NCI-H1436 (cell line): ENCODE results near the gene IL17F.

Experiments
- DNase-seq: peaks from one replicate; lab custom pipeline; 2025; lab: John Stamatoyannopoulos, UW

The IL17F gene

DNA sequence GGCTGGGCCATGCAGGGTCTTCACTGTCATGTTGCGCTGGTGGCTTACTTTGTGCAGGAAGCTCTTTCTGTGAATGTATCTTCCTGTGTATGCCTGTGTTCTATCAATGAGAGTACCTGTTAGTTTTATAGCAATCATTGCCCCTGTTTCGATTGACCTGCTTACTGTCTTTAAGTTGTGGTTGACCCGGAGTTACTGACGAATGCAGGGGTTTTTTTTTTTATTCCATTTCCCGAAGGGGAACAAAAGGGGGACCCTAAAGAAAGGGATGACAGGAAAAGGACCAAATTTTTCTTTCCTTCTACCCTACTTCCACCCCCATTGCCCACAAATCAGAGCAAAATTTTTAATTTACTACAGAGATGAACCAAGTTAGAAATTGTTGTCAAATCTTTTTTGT is at the start of gene IL17F:
IL17F (minus strand) TSS at position 101 of the 400 bp plus-strand sequence; CDS start at position 30, 71 bp downstream.
- no peak for DNase-seq

DNA sequence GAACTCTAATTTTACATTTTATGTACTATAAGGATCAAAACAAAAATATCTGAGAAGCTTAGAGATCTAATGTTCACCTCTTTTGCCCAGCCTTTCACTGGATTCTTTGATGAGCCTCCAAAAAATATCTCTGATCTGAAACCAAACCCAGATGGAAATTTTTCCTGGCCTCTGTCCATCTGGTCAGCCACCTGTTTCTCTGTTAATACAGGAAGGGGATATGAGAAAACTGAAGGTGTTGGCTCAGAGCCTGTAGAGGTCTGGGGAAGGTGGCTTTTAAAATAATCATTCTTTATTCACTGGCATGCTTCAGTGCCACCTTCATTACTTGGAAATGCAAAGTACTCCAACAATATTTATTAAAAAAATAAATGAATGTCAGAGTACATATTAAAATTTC is 48.8 kb upstream of the IL17F start:
- DNase-seq, result no peak

DNA sequence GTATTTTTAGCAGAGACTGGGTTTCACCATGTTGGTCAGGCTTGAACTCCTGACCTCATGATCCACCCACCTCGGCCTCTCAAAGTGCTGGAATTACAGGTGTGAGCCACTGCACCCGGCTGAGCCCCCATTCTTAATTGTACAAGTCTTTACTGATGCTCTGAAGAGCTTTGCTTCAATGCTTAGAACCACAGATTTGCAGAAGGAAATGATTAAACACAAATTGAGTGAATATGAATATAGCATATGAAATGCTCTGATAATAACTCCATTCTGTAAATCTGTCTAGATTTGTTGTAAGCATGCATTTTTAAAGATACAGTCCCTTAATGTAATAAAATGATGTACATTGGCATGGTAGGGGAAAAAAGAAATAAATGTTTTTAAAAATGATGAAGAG is 44.5 kb upstream of the IL17F start:
- no peak for DNase-seq

DNA sequence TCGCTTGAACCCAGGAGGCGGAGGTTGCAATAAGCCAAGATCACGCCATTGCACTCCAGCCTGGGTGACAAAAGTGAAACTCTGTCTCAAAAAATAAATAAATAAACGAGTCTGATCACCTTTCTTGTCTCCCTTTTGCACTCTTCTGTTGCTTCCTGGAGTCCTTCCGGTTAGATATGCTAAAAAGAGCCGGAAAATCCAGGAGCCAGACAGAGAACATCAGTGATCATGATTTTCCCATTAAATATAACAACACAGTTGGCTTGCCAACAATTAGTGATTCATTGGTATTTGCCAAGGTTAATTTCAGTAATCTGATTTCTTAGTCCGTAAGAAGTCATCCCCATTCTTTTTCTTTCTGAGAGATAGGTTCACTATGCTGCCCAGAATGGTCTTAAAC is 43.9 kb upstream of the IL17F start:
- DNase-seq, result no peak

DNA sequence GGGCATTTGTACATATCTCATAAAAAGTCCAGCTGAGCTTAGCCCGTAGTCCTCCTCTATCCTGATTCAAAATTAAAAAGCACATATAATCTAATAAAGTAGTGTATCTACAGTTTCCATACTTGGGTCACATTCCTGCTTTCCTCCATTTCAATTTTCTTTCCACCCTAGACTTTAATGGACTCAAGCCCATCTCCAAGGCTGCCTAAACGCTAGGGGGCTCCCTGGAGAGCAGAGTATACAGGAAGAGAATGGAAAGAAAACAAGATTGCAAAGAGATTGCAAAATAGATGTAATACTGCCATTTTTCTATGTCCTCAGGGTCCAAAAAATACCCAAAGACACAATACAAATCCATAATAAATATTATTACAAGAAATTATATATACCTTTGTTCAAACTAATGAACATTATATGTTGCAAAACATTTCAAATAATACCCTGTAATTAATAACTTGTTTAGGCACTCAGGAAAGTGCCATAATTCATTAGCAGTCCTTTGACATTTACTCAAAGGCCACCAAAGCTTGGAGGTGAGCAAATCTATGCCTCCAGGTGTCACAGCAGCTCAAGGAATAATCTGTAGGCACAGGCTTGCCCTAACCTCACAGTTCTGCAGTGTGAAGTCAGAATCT is 42.6 kb upstream of the IL17F start:
- DNase-seq, result peak; percentile 76

DNA sequence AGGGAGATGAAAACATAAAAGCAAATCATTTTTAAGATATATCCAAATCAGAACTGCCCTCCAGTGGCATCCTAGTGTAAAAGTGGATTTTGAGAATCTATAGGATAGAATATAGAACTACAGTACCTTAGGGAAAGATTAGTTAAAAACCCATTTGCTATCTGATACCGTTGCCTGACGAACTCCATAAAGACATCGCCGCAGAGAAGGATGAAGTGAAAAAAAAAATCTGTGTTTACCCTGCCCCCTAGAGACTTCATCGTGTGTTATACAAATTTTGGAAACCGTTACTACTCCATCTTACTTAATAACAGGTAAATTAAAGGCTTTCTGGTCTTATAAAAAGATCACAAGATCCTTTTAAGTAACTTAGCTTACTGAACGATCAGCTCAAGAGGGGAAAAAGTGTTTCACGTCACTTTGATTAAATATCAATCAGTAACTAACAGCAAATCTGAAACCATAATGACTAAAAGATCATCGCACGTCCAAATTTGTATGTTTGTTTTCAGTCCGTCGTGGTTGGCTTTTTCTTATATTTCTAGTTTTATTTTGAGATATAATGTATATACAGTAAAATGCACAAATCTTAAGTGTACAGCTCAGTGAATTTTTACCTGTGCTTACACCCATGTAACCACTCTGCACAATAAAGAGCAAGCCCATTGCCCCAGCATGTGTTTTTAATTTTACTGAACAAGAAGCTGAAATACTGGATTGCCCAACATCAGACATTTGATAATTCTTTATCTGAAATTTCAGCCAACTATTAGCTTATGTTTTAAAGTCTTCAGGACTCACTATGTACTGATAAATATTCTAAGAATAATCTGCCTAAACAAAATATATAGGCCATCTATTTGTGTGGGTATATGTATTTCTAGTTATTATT is 41.1 kb upstream of the IL17F start:
- DNase-seq, result no peak

DNA sequence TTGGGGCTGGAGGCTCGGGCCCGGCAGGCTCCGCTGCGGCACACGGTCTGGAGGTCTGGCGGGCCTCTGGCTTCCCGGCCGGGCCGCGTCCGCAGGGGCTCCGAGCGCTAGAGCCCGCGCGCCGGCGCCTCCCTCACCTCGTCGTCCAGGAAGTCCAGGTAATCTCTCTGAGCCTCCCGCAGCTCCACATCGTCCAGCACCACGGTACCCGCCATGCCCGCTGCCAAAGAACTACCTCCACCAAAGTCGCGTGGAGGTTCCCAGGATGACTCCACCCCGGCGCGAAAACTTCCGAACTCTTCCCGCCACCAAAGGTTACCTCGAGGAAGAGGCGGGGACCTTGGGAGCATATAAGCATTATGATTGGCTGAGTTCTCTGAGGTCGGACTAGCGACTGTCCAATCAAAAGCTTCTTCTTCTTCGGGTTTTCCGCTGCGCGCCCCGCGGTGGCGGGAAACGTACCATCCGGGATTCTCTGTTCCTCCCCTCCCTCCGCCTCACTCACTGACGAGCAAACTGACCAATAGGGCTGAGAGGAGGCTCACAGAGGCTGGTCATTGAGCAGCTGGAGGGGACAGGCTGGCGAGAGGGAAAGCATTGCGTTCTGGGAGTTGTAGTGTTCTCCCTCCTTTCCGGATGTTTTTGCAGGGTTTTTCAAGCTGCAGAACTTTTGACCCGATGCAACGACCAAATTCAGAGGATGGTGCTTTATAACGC is 40.3 kb upstream of the IL17F start, which contains the start of gene MCM3:
MCM3 (minus strand) TSS at position 283 of the 717 bp plus-strand sequence; CDS start at position 215, 68 bp downstream.
- DNase-seq, result peak; percentile 99

DNA sequence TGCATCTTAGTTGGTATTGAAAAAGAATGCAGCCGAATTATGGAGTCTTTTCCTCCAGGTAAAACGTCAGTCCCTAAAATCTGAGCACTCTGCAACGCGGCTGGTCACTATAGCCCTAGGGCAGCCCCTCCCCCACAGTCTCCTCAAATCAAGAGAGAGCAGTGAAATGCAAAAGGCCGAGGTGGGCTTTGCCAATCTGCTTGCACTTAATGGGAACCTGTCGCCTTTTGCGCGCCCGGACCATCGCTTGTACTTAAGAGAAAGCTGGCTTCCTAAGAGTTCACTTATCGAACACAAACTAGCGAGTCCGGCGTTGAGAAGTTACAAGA is 39.8 kb upstream of the IL17F start:
- peak; percentile 8 for DNase-seq

DNA sequence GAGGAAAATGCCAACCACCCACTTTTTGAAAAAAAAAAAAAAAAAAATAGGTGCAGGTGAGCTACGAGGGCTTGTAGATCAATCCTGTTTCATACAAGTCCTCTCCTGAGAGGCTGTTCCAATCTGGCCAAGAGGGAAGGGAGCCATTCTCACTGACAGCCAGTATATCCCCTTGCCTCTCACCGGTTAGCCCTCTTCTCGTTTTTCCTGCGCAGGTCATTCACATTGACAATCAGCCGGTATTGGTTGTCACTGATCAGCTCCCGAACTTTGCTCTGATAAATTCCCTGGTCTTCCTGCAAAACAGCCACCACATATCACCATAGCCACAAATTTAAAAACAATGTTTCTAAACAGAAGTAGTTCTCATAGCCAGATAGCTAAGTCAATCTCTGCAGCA is 38.8 kb upstream of the IL17F start:
- no peak for DNase-seq

DNA sequence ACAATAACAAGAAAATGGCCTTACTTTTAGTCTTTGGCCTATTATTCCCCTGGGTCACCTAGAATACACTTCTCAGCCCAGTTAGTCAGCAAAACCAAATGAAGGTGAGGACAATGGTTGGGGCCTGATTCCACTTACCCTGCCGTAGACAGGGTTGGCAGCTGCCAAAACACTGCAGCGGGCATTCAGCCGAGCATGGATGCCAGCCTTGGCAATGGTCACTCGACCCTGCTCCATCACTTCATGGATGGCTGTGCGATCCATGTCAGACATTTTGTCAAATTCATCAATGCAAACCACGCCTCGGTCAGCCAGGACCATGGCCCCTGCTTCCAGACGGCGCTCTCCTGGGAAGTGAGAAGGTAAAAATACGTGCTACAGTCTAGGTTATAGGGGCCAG is 31.8 kb upstream of the IL17F start:
- DNase-seq, result no peak

DNA sequence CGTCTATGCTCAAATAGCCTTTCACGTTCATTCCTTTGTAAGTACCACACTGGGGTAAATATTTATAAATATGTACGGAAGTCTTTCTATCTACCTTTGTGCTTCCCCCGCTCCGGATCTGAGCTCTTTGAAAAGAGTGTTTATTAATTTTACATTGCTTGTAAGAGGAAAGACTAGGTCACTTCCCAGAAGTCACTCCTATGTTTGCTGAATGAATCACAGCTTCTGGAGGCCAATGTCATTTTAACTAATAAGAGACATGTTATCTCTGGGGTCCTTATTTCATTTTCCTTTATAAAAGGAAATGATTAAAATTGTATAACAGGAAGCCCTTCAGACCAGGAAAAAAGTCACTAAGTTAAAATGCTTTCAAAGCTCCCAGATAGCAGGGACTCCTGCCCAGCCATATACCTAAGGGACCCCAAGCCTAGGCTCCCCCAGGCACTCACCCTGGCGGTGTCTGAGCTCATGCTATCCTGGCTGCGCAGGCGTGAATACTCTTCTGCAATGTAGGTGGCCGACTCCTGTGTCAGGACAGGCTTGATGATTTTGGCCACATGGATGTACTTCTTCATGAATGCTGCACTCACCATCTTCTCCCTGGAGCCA is 27.7 kb upstream of the IL17F start:
- no peak for DNase-seq

DNA sequence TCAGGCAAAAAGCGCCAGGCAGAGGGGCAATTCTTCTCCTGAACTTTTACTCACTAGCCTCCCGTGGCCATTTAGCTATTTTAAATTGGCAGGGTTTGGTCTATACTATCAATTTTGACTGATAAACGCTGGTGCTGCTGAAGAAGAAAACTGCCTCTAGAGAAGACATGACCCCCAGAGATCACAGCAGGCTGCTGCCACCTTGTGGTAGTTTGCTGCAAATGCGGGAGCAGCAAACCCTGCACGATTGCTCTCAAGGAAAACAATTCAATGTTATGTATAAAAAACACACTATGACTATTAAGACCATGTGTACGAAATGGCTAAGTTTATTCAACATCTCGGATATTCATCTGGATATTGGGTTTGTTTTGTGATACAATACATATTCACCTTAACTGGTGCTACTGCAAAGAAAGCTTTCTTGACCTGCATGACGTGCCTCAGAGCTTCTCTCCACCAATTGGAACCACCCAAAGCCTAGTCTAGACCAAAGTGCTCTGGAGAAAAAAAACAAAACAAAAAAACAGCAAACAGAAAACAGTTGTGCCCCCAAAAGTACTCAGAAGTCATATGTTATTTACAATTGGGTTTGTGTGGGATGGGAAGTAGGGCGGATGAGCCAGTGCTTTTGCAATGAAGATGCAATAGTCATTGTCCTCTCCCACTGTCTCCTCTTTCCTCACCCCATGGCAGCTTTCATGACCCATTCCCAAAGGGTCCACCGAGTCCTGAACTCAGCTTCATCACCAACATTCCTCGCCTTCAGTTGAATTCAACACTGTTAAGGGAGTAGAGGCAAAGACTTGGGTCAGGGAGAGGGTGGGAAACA is 19.6 kb upstream of the IL17F start:
- peak; percentile 21 for DNase-seq

DNA sequence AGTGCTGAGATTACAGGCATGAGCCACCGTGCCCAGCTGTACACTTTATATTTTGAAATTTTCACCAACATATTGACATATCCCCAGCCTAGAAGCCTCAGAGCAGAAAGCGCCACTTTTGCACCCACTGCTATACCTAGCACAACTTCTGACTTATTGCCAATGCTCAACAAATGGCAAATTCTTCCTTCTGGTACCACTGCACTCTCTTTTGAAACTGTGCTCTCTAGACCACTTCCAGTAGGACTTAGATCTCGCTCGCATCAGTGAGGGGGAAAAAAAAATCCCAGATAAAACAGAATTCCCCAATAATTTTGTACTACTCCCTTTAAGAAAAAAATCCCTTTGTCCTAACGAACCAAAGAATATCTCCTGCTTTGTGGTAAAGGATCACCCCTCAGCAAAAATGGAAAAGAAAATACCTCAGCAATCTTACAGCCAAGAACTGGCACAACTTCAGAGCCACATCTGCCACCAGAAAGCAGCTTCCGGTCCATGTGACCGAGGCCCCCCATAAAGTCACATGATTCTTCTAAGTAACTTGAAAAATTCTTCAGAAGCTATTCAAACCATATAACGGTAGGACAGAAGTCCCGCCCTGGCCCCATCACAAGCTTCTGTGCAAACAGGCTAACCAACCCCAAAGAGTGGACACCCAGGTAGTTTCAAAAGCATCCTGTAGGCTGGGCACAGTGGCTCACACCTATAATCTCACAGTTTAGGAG is 18.5 kb upstream of the IL17F start:
- no peak for DNase-seq

DNA sequence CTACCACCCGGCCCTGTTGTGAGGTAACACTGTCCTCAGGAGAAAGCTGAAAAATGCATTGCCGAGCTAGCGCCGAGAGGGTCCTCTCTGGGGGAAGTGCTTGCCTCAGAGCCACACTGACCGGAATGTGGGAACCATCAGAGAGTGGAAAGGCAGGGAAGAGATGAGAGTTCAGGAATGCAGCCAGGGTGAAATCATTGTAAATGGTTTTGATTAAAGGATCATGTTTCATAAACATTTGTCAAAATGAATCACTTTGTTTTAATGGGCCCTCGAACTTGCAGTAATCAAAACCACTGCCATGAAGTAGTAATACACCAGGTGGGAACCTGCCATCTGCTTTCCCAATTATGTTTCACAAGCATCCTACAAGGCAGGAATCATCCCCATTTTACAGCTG is 16.9 kb upstream of the IL17F start:
- no peak for DNase-seq

DNA sequence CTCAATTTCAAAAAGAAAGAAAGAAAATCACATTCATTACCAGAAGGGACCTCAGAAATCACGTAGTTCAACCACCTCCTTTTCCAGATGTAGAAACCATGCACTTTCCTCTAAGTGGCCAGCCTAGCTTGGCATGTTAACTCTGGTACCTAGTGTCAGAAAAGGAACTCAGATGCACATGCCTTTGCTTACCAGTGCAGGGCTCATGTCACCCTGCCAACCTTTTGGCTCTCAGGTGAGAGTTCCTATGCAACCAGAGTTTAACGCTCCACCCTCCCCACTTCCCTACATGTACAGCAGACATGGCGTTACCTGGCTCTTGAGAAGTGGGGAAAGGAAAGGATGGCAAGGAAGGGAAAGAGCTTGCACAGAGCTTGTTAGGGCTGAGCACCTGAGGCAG is 16.3 kb upstream of the IL17F start:
- no peak for DNase-seq

DNA sequence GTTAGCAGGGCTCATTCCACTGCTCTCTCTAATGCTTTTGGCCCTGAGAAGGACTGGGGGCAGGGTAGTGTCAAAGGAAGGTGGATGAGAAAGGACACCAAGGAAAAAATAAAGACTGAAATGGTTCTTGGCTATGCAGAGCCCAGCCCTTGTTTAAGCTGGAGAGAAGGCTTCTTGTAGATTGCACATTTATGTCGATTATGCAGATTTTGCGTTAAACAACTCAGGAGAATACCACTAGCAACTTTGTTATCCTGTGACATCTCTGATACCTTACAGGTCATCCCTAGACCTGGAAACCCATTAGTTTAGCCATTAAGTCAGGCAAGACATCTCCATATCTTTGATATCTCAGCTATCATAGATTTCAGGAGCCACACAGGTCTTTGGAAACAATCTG is 11.1 kb upstream of the IL17F start:
- no peak for DNase-seq

DNA sequence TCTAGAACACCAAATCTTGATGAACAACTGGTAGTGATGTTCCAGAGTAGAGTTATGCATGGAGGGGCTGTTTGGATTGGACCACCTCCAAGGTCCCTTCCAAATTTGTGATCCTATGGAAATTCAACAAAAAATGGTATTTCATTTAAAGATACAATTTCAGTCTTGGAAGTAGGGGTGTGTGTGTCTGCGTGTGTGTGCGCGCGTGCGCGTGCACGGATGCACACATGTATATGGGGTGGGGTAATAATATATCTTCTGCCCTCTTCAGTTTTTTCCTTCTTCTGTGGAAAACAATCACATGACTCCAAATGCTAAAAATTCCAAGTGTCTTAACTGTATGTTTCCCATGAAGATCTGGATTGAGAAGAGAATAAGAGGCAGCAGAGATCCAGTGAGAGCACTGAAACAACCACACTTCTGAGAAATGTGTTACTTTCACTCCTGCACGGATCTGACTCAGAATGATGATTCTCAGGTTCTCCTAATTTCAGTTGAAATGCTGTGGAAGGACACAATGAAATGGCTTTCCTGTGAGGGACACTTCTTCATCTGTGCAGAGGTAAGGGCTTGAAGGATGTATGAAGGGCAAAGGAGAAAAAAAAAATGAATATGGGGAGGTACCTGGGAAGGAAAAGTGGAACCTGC is 10.6 kb upstream of the IL17F start:
- no peak for DNase-seq

DNA sequence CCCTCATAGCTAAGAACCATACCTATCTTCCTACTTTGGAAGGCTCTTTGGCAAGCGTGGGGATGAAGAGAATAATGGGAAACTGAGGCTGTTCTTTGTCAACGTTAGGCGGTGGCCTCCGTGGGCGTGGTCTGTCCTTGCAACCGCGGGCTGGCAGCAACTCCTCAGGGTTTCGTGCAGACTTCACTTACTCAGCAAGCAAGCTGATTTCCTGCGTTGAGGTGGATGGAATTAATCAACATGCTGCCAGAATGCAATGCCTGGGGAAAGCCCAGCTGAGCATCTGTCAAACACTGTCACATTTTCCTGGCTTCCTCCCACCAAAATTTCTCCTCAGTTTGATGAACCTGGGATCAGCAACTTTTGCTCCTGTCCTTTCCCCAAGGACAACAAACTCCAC is 9.2 kb upstream of the IL17F start:
- DNase-seq, result no peak

DNA sequence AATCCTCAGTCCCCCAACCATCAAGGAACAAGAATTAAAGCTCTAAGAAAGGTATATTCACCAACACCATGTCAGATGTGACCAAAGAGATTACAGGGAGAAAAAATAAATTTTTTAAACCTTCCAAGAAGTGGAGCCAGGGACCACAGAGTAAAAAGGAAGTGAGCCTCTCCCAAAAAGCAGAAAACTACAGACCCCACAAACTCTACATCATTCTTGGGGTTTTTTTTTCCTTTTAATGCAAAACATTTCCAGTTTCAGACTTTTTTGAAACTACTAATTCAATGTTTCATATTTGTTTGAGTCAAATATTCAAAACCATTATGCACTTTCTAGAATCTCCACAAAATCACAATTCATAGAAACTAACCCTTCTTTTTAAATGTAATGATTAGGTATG is 6.8 kb upstream of the IL17F start:
- DNase-seq, result no peak

DNA sequence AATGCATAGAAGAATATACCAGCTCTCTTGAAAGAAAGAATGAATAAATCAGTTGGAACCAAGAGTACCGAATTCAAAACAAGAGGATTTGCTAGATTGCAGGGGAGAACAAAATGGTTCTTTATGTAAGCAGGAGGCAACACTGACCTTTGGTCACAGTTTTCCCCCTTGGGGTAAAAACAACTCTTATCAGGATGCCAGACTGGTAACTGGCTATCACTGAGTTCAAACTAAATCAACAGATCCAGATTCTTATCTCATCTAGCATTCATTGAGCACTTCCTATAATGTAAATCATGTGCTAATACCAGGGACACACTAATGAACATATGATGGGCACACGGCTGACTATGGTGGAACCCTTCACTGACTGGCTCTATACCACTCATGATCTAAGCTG is 4.8 kb upstream of the IL17F start:
- no peak for DNase-seq
